ENCODE measurements around the gene BCL11A.

The BCL11A gene

GRCh38 chr2:60505240-60505879 is 48.1 kb downstream of the BCL11A start:
- Histone ChIP-seq H3K4me1 (ENCODE audit: insufficient read depth, insufficient read length) (peaks cover 13% of the 10 kb centered on the region), H3K27me3 (ENCODE audit: insufficient read depth, insufficient read length) (no peaks in the 10 kb centered on the region), H3K9me3 (ENCODE audit: insufficient read depth, low read length) (no peaks in the 10 kb centered on the region), H3K9ac (ENCODE audit: insufficient read length, low read depth) (no peak overlapping the region), H3K36me3 (ENCODE audit: insufficient read depth, insufficient read length, low read length) (peaks cover 25% of the 10 kb centered on the region), H3K4me3 (ENCODE audit: insufficient read length, low read depth) (no peak overlapping the region)
- DNase-seq (ENCODE audit: low read depth, low spot score) = no peak
- no peak for TF ChIP-seq ZNF274 (IDR thresholded peaks at IDR 0.05; ENCODE audit: low read depth, low read length)
- no peak for TF ChIP-seq SUZ12 (IDR thresholded peaks at IDR 0.05; ENCODE audit: extremely low read depth, insufficient read depth, insufficient read length)
- TF ChIP-seq YY1 (IDR thresholded peaks at IDR 0.05; ENCODE audit: insufficient read depth, insufficient read length) = no peak

DNA sequence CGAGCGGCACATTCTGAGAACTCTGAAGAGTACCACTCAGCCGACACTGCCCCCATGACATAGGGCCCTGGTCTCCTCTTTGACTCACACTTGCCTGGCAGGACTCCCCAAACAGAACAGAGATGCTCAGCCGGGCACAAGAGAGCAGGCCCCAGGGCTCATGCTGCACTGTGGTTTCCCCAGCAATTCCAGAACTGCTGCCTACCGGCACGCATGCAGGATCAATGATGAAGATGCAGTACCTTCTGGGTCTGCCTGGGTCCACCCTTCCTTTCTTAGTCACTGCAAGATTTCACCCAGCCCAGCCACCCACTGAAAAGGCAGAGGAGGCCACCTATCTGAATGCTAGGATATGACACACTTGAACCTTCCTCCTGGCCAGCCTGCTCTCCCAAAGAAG is 49.4 kb downstream of the BCL11A start:
- Histone ChIP-seq H3K9ac (ENCODE audit: insufficient read length, low read depth) (no peak overlapping the region), H3K4me3 (ENCODE audit: insufficient read length, low read depth) (no peak overlapping the region), H3K4me1 (ENCODE audit: insufficient read depth, insufficient read length) (peaks cover 11% of the 10 kb centered on the region), H3K36me3 (ENCODE audit: insufficient read depth, insufficient read length, low read length) (peaks cover 33% of the 10 kb centered on the region), H3K27me3 (ENCODE audit: insufficient read depth, insufficient read length) (no peaks in the 10 kb centered on the region), H3K9me3 (ENCODE audit: insufficient read depth, low read length) (no peaks in the 10 kb centered on the region)
- TF ChIP-seq SUZ12 (IDR thresholded peaks at IDR 0.05; ENCODE audit: extremely low read depth, insufficient read depth, insufficient read length) = no peak
- TF ChIP-seq ZNF274 (IDR thresholded peaks at IDR 0.05; ENCODE audit: low read depth, low read length) = no peak
- no peak for TF ChIP-seq YY1 (IDR thresholded peaks at IDR 0.05; ENCODE audit: insufficient read depth, insufficient read length)
- DNase-seq (ENCODE audit: low read depth, low spot score) = no peak

DNA sequence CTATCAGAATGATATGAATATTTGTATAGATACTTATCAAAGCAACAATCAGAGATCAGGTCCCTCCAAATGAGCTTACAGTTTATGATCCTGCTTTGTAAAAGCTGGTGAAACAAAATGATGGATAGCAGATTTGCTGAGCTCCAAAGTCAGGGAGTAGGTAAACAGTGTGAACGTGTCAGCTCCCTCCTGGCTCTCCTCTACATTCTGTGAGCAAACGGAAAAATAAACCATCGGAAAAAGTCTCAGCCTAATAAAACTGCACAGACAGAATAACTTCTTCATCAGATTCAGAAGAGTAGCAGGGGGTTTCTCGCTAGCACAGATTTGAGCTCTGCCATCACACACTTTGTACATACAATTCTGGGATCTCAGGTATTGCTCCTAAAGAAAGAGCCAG is 51.3 kb downstream of the BCL11A start:
- Histone ChIP-seq H3K4me3 (ENCODE audit: insufficient read length, low read depth) (no peak overlapping the region), H3K36me3 (ENCODE audit: insufficient read depth, insufficient read length, low read length) (peaks cover 44% of the 10 kb centered on the region), H3K9ac (ENCODE audit: insufficient read length, low read depth) (no peak overlapping the region), H3K9me3 (ENCODE audit: insufficient read depth, low read length) (no peaks in the 10 kb centered on the region), H3K27me3 (ENCODE audit: insufficient read depth, insufficient read length) (no peaks in the 10 kb centered on the region), H3K4me1 (ENCODE audit: insufficient read depth, insufficient read length) (peaks cover 8% of the 10 kb centered on the region)
- TF ChIP-seq ZNF274 (IDR thresholded peaks at IDR 0.05; ENCODE audit: low read depth, low read length) = no peak
- no peak for TF ChIP-seq YY1 (IDR thresholded peaks at IDR 0.05; ENCODE audit: insufficient read depth, insufficient read length)
- no peak for TF ChIP-seq SUZ12 (IDR thresholded peaks at IDR 0.05; ENCODE audit: extremely low read depth, insufficient read depth, insufficient read length)
- no peak for DNase-seq (ENCODE audit: low read depth, low spot score)

GRCh38 chr2:60500861-60501260 is 52.6 kb downstream of the BCL11A start:
- Histone ChIP-seq H3K9ac (ENCODE audit: insufficient read length, low read depth) (no peak overlapping the region), H3K36me3 (ENCODE audit: insufficient read depth, insufficient read length, low read length) (peaks cover 39% of the 10 kb centered on the region), H3K27me3 (ENCODE audit: insufficient read depth, insufficient read length) (no peaks in the 10 kb centered on the region), H3K9me3 (ENCODE audit: insufficient read depth, low read length) (no peaks in the 10 kb centered on the region), H3K4me3 (ENCODE audit: insufficient read length, low read depth) (no peak overlapping the region), H3K4me1 (ENCODE audit: insufficient read depth, insufficient read length) (peaks cover 11% of the 10 kb centered on the region)
- DNase-seq (ENCODE audit: low read depth, low spot score) = no peak
- TF ChIP-seq SUZ12 (IDR thresholded peaks at IDR 0.05; ENCODE audit: extremely low read depth, insufficient read depth, insufficient read length) (no peak), ZNF274 (IDR thresholded peaks at IDR 0.05; ENCODE audit: low read depth, low read length) (no peak), YY1 (IDR thresholded peaks at IDR 0.05; ENCODE audit: insufficient read depth, insufficient read length) (no peak)

- peaks cover 10% of the 10 kb centered on the region for H3K4me1 ChIP-seq (ENCODE audit: insufficient read depth, insufficient read length)
- peaks cover 37% of the 10 kb centered on the region for H3K36me3 ChIP-seq (ENCODE audit: insufficient read depth, insufficient read length, low read length)
- H3K27me3 ChIP-seq (ENCODE audit: insufficient read depth, insufficient read length) = no peaks in the 10 kb centered on the region
- DNase-seq (ENCODE audit: low read depth, low spot score) = no peak
- H3K9ac ChIP-seq (ENCODE audit: insufficient read length, low read depth) = no peak overlapping the region
- H3K9me3 ChIP-seq (ENCODE audit: insufficient read depth, low read length) = no peaks in the 10 kb centered on the region
- TF ChIP-seq ZNF274 (IDR thresholded peaks at IDR 0.05; ENCODE audit: low read depth, low read length) (no peak), SUZ12 (IDR thresholded peaks at IDR 0.05; ENCODE audit: extremely low read depth, insufficient read depth, insufficient read length) (no peak), YY1 (IDR thresholded peaks at IDR 0.05; ENCODE audit: insufficient read depth, insufficient read length) (no peak)
- no peak overlapping the region for H3K4me3 ChIP-seq (ENCODE audit: insufficient read length, low read depth)
These were observed 53.7 kb downstream of the BCL11A start for GRCh38 chr2:60499651-60500265.

DNA sequence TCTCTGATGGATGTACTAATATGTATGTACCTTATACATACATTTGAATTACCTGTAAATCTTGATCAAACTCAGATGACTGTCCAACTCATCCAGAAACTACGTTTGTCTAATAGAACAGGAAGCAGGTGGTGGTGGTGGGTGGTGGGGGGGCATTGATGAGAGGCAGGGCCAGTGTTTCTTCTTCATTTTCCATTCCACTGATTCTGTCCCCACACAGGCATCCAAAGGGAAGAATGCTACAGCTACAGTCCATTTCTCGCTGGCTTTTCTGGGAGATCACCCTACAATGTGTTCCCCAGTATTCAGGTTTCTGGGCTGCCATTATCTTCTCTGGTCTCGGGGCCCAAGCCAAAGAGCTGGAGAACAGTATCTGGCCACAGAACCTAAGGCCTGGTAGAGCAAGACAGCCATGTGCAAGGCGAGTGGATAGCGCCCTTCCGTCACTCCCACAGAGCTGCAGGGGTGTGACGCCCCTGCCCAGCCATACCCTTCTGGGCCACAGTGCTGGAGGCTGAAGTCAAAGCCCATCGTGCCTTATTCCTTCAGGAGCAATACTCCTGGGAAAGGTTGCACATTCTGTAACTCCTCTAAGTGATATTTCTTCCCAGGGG is 54.5 kb downstream of the BCL11A start:
- TF ChIP-seq SUZ12 (IDR thresholded peaks at IDR 0.05; ENCODE audit: extremely low read depth, insufficient read depth, insufficient read length) (no peak), YY1 (IDR thresholded peaks at IDR 0.05; ENCODE audit: insufficient read depth, insufficient read length) (no peak), ZNF274 (IDR thresholded peaks at IDR 0.05; ENCODE audit: low read depth, low read length) (no peak)
- H3K27me3 ChIP-seq (ENCODE audit: insufficient read depth, insufficient read length) = no peaks in the 10 kb centered on the region
- H3K4me1 ChIP-seq (ENCODE audit: insufficient read depth, insufficient read length) = peaks cover 10% of the 10 kb centered on the region
- no peak overlapping the region for H3K4me3 ChIP-seq (ENCODE audit: insufficient read length, low read depth)
- H3K9me3 ChIP-seq (ENCODE audit: insufficient read depth, low read length) = no peaks in the 10 kb centered on the region
- no peak overlapping the region for H3K9ac ChIP-seq (ENCODE audit: insufficient read length, low read depth)
- peaks cover 34% of the 10 kb centered on the region for H3K36me3 ChIP-seq (ENCODE audit: insufficient read depth, insufficient read length, low read length)
- DNase-seq (ENCODE audit: low read depth, low spot score) = no peak

DNA sequence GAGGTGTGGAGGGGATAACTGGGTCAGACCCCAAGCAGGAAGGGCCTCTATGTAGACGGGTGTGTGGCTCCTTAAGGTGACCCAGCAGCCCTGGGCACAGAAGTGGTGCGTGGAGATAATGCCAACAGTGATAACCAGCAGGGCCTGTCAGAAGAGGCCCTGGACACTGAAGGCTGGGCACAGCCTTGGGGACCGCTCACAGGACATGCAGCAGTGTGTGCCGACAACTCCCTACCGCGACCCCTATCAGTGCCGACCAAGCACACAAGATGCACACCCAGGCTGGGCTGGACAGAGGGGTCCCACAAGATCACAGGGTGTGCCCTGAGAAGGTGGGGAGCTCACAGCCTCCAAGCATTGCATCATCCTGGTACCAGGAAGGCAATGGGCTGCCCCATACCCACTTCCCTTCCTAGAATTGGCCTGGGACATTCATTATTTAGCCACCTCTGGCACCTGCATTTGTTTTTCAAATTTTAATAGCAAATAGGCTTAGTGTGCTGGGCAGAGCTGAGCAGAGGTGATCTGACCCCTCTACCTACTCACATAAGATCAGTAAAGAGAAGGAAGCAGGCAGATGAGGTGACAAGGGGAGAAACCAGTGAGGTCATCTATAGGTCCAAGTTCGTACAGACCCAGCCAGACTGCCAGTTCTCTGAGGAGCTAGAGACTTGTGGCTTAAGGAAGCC is 55.2 kb downstream of the BCL11A start:
- Histone ChIP-seq H3K9me3 (ENCODE audit: insufficient read depth, low read length) (no peaks in the 10 kb centered on the region), H3K9ac (ENCODE audit: insufficient read length, low read depth) (no peak overlapping the region), H3K27me3 (ENCODE audit: insufficient read depth, insufficient read length) (no peaks in the 10 kb centered on the region), H3K4me3 (ENCODE audit: insufficient read length, low read depth) (no peak overlapping the region), H3K36me3 (ENCODE audit: insufficient read depth, insufficient read length, low read length) (peaks cover 39% of the 10 kb centered on the region), H3K4me1 (ENCODE audit: insufficient read depth, insufficient read length) (peaks cover 10% of the 10 kb centered on the region)
- no peak for DNase-seq (ENCODE audit: low read depth, low spot score)
- TF ChIP-seq SUZ12 (IDR thresholded peaks at IDR 0.05; ENCODE audit: extremely low read depth, insufficient read depth, insufficient read length) (no peak), ZNF274 (IDR thresholded peaks at IDR 0.05; ENCODE audit: low read depth, low read length) (no peak), YY1 (IDR thresholded peaks at IDR 0.05; ENCODE audit: insufficient read depth, insufficient read length) (no peak)
